BLaER1 treated with 17β-estradiol and CSF1 and Interleukin-3, amounts not matched to agents 10 nM and 100 nM (cell line): ENCODE results near the gene AOAH.
"Not testable (repeated sequence)": the region's sequence is repeated elsewhere in the genome, so short reads cannot be mapped to it uniquely, and the experiment has no call there.

Source experiments
- H3K27ac ChIP-seq, 11 experiments: shearing (Covaris generic); formaldehyde crosslinking; 2 replicates each; pipeline ENCODE4 v1.8.1; 2022
- H3K27me3 ChIP-seq, 11 experiments: shearing (Covaris generic); formaldehyde crosslinking; 2 replicates each; pipeline ENCODE4 v1.8.1; 2022
- H3K36me3 ChIP-seq, 11 experiments: shearing (Covaris generic); formaldehyde crosslinking; 2 replicates each; pipeline ENCODE4 v1.8.1; 2022
- H3K4me1 ChIP-seq, 10 experiments: shearing (Covaris generic); formaldehyde crosslinking; 2 replicates each; pipeline ENCODE4 v1.8.1; 2022
- H3K4me2 ChIP-seq, 11 experiments: shearing (Covaris generic); formaldehyde crosslinking; 2 replicates each; pipeline ENCODE4 v1.8.1; 2022
- H3K4me3 ChIP-seq, 10 experiments: shearing (Covaris generic); formaldehyde crosslinking; 2 replicates each; pipeline ENCODE4 v1.8.1; 2022
- H3K9ac ChIP-seq, 11 experiments: shearing (Covaris generic); formaldehyde crosslinking; 2 replicates each; pipeline ENCODE4 v1.8.1; 2022
- H3K9me3 ChIP-seq, 11 experiments: shearing (Covaris generic); formaldehyde crosslinking; replicated peaks in 1 of 11; 2 replicates each; pipeline ENCODE4 v1.8.1; 2022
- H4K20me1 ChIP-seq, 11 experiments: shearing (Covaris generic); formaldehyde crosslinking; 2 replicates each; pipeline ENCODE4 v1.8.1; 2022
- Cebpa-rat ChIP-seq, 11 experiments: shearing (Covaris generic); IDR thresholded peaks; 2 replicates each; pipeline ENCODE4 v1.8.1; 2022

Gene AOAH

DNA sequence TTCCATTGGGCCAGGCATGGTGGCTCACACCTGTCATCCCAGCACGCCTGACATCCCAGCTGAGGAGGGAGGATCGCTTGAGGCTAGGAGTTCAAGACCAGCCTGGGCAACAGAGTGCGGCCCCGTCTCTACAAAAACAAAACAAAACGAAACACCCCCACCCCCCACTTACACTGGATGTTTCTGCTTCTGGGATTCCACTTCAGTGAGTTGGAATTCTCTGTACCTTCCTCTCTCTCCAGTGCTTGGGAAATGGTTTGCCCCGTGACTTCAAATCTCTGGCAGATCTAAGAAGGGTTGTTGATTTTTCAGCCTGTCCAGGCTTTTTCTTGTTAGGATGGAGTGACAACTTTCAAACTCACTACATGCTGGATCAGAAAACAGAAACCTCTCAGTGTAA, 227.7 kb downstream of the AOAH start:
- no peak overlapping the region for H3K4me3 ChIP-seq
- H3K27ac ChIP-seq: no peak overlapping the region
- no peak for TF ChIP-seq Cebpa-rat (IDR thresholded peaks at IDR 0.05)
- no peaks in the 10 kb centered on the region for H3K4me1 ChIP-seq
- H3K9me3 ChIP-seq: peaks cover 0 to 3% (median 0%) of the 10 kb centered on the region in 11 experiments; a peak in 1 of 22 replicates
- H3K9ac ChIP-seq: no peak overlapping the region
- H3K4me2 ChIP-seq: no peak overlapping the region
- H3K36me3 ChIP-seq: no peaks in the 10 kb centered on the region
- no peaks in the 10 kb centered on the region for H3K27me3 ChIP-seq
- H4K20me1 ChIP-seq: no peaks in the 10 kb centered on the region

DNA sequence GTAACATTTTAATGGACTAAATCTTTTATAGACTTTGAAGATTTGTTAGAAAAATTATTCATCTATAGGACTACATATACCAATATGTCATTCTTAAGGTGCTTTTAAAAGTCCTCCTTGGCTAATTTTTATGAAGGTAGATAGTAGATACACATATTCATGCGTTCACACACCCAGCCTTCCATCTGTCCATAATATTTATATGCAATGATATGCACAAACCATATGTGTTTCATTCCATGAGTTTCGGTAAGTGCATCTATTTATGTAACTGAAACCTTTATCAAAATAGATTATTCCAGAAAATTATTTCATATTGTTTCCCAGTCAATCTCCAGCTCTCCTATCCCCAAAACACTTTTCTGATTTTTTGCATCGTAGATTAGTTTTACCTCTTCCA, 233.0 kb downstream of the AOAH start:
- Histone ChIP-seq H3K9ac (no peak overlapping the region), H3K4me3 (no peak overlapping the region), H3K4me2 (no peak overlapping the region), H3K4me1 (no peaks in the 10 kb centered on the region), H4K20me1 (no peaks in the 10 kb centered on the region), H3K27ac (no peak overlapping the region), H3K36me3 (no peaks in the 10 kb centered on the region), H3K27me3 (no peaks in the 10 kb centered on the region), H3K9me3 (no peaks in the 10 kb centered on the region)
- TF ChIP-seq Cebpa-rat (IDR thresholded peaks at IDR 0.05): no peak

DNA sequence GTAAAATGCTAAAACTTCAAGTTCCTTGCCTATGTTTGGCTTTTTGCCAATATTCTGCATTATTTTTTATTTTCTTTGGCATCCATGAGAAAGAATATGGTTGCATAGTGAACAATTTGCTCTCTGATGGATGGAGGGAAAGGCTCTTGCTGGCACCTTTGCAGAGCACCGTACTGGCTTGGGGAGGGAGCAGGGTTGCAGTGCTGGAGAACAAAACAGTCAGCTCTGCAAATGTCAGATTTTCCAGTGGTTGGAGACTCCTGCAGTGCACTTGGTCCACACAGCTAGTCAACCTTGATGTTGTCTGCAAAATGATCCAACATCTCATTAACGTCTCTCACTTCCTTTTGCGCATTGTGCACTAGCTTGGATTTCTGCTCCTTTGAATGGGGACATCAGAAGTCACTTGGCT, 233.9 kb downstream of the AOAH start:
- TF ChIP-seq Cebpa-rat (IDR thresholded peaks at IDR 0.05): no peak
- H3K27ac ChIP-seq: no peak overlapping the region
- no peaks in the 10 kb centered on the region for H3K27me3 ChIP-seq
- no peaks in the 10 kb centered on the region for H3K9me3 ChIP-seq
- H3K4me1 ChIP-seq: no peaks in the 10 kb centered on the region
- H3K9ac ChIP-seq: no peak overlapping the region
- H4K20me1 ChIP-seq: no peaks in the 10 kb centered on the region
- no peak overlapping the region for H3K4me3 ChIP-seq
- H3K4me2 ChIP-seq: no peak overlapping the region
- no peaks in the 10 kb centered on the region for H3K36me3 ChIP-seq

DNA sequence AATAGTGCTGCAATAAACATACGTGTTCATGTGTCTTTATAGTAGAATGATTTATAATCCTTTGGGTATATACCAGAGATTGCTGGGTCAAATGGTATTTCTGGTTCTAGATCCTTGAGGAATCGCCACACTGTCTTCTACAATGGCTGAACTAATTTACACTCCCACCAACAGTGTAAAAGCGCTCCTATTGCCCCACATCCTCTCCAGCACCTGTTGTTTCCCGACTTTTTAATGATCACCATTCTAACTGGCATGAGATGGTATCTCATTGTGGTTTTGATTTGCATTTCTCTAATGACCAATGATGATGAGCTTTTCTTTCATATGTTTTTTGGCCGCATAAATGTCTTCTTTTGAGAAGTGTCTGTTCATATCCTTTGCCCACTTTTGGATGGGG, 235.6 kb downstream of the AOAH start:
- not testable (repeated sequence) for H3K27ac ChIP-seq, H3K4me3 ChIP-seq, H4K20me1 ChIP-seq, H3K9me3 ChIP-seq, H3K4me2 ChIP-seq, H3K9ac ChIP-seq, H3K36me3 ChIP-seq, H3K27me3 ChIP-seq, H3K4me1 ChIP-seq

DNA sequence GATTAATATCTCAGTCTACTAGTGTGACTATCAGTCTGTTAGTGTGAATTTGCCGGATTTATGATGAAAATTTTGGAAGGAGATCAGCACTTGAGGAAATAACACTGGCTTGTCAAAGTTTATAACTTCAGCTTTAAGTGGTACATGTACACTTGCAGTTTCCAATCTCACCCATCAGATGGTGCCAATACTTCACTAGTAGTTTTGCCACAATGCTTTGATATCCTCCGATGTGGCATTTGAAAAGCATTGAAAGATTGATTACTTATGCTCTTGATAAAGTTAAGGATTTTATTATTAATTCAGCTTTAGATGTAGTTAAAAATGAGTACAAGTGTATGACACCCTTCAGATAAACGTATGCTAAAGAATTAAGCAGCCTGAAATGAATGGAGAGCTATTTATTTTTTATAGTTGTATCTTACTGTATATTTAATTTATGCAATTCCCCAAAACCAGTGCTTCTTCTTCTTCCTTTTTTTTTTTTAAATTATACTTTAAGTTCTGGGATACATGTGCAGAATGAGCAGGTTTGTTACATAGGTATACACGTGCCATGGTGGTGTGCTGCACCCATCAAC, 236.4 kb downstream of the AOAH start:
- TF ChIP-seq Cebpa-rat (IDR thresholded peaks at IDR 0.05): no peak
- no peaks in the 10 kb centered on the region for H3K36me3 ChIP-seq

DNA sequence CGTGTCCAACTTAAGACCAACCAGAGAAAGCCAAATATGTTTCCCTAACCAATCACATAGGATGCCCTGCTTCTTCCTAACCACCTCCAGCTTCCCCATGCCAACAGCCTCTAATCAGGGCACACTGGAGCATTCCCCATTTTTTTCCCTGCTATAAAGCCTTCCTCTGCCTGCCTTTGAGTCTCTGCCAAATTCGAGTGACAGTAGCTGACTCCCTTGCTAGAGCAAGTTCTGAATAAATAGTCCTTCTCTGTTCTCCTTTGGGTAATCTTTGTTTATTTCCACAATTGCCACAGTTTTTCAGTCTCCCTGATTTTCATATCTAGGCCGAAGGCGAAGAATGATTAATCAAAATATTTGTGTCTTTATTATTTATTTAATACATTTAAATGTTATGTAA, 238.0 kb downstream of the AOAH start:
- TF ChIP-seq Cebpa-rat (IDR thresholded peaks at IDR 0.05): no peak
- Histone ChIP-seq H4K20me1 (no peaks in the 10 kb centered on the region), H3K27ac (no peak overlapping the region), H3K4me2 (no peak overlapping the region), H3K4me1 (no peaks in the 10 kb centered on the region), H3K36me3 (no peaks in the 10 kb centered on the region), H3K9ac (no peak overlapping the region), H3K27me3 (no peaks in the 10 kb centered on the region), H3K9me3 (no peaks in the 10 kb centered on the region; a peak in 1 of 22 replicates), H3K4me3 (no peak overlapping the region)

More for the DNA sequence above, 236.4 kb downstream of the AOAH start:
- Histone ChIP-seq H3K27ac (no peak overlapping the region), H3K9me3 (no peaks in the 10 kb centered on the region), H4K20me1 (no peaks in the 10 kb centered on the region), H3K27me3 (no peaks in the 10 kb centered on the region), H3K4me1 (no peaks in the 10 kb centered on the region), H3K9ac (no peak overlapping the region), H3K4me2 (no peak overlapping the region), H3K4me3 (no peak overlapping the region)

DNA sequence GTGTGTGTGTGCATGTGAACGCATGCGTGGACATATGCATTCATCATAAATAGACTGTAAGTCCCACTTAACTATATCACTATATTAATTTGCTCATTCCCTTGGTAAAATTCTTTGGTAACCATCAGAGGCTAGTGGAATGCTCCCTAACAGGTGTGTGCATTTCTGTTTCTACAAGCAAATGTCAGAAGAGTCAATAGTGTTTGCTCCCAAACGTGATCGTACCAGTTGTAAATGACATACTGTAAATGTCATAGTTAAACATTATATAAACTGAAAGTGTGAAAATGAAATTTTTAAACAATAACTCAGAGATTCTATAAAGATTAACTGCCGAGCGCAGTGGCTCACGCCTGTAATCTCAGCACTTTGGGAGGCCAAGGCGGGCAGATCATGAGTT, 240.0 kb downstream of the AOAH start:
- peaks cover 0 to 20% (median 3%) of the 10 kb centered on the region in 11 experiments; a peak in 6 of 22 replicates for H3K9me3 ChIP-seq
- H4K20me1 ChIP-seq: no peaks in the 10 kb centered on the region
- no peaks in the 10 kb centered on the region for H3K4me1 ChIP-seq
- H3K27ac ChIP-seq: no peak overlapping the region
- H3K36me3 ChIP-seq: no peaks in the 10 kb centered on the region
- H3K4me2 ChIP-seq: no peak overlapping the region
- no peak overlapping the region for H3K4me3 ChIP-seq
- TF ChIP-seq Cebpa-rat (IDR thresholded peaks at IDR 0.05): no peak
- no peak overlapping the region for H3K9ac ChIP-seq
- H3K27me3 ChIP-seq: no peaks in the 10 kb centered on the region

DNA sequence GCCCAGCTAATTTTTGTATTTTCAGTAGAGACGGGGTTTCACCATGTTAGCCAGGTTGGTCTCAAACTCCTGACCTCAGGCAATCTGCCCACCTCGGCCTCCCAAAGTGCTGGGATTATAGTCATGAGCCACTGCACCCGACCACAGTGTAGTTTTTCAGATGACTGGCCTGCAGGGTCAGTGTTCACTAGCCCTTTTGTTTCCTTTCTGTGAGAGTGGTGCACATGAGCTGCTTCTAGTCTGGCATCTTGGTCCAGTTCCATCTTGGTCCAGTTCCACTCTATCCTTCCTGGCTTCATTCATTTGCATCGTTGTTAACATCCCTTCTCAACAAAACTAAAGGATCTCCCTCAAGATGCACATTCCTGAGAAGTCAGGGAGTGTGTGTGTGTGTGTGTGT, 240.4 kb downstream of the AOAH start:
- peaks cover 0 to 24% (median 4%) of the 10 kb centered on the region in 11 experiments; a peak in 6 of 22 replicates for H3K9me3 ChIP-seq
- H3K4me1 ChIP-seq, H4K20me1 ChIP-seq, H3K27me3 ChIP-seq, H3K9ac ChIP-seq, H3K27ac ChIP-seq, H3K4me2 ChIP-seq, H3K4me3 ChIP-seq, H3K36me3 ChIP-seq: not testable (repeated sequence)

DNA sequence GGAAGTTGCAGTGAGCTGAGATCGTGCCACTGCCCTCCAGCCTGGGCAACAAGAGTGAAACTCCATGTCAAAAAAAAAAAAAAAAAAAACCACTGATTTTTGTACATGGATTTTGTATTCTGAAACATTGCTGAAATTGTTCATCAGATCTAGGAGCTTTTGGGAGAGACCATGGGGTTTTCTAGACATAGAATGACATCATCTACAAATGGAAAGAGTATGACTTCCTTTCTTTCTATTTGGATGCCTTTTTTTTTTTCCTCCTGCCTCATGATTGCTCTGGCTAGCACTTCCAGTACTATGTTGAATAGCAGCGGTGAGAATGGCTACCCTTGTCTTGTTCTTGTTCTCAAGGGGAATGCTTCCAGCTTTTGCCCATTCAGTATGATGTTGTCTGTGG, 245.5 kb downstream of the AOAH start:
- Histone ChIP-seq H3K9ac (no peak overlapping the region), H3K4me2 (no peak overlapping the region), H3K9me3 (peaks cover 0 to 39% (median 4%) of the 10 kb centered on the region in 11 experiments; a peak in 6 of 22 replicates), H3K4me1 (peaks cover 0 to 11% (median 5%) of the 10 kb centered on the region in 10 experiments; a peak in 9 of 20 replicates), H3K27ac (no peak overlapping the region), H3K4me3 (no peak overlapping the region), H3K36me3 (no peaks in the 10 kb centered on the region), H3K27me3 (no peaks in the 10 kb centered on the region), H4K20me1 (no peaks in the 10 kb centered on the region)
- TF ChIP-seq Cebpa-rat (IDR thresholded peaks at IDR 0.05): no peak

DNA sequence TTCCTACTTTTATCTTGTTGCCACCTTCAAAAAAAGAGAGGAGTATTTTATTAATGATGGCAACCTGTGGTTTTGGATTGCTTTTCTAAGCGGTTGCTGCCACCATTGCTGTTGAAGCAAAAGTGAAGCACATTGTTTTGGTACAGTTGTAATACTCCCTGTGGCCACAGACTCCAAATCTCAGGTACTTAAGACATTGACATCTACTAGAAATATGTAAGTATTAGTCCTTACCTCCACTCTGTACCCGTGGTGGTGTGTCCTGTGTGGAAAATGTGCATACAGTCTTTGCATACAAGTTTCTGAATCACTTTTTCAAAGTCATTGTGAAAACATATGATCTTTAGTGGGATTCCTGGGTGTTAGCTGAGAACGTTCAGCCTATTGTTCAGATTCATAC, 248.9 kb downstream of the AOAH start:
- no peak overlapping the region for H3K9ac ChIP-seq
- no peaks in the 10 kb centered on the region for H4K20me1 ChIP-seq
- H3K27me3 ChIP-seq: no peaks in the 10 kb centered on the region
- H3K4me3 ChIP-seq: no peak overlapping the region
- no peak overlapping the region for H3K27ac ChIP-seq
- no peaks in the 10 kb centered on the region for H3K36me3 ChIP-seq
- H3K4me2 ChIP-seq: no peak overlapping the region
- H3K9me3 ChIP-seq: peaks cover 0 to 31% (median 3%) of the 10 kb centered on the region in 11 experiments; a peak in 6 of 22 replicates
- peaks cover 0 to 13% (median 5%) of the 10 kb centered on the region in 10 experiments; a peak in 9 of 20 replicates for H3K4me1 ChIP-seq
- TF ChIP-seq Cebpa-rat (IDR thresholded peaks at IDR 0.05): no peak
